NCI-H82 treated with DMSO at 0.1 percent for 48 hours (cell line): ENCODE data around the gene CEBPA.

Source experiments
- DNase-seq: peaks from one replicate; lab custom pipeline; 2025; ENCODE audit not compliant: unreplicated experiment; lab: John Stamatoyannopoulos, UW

CEBPA gene

DNA sequence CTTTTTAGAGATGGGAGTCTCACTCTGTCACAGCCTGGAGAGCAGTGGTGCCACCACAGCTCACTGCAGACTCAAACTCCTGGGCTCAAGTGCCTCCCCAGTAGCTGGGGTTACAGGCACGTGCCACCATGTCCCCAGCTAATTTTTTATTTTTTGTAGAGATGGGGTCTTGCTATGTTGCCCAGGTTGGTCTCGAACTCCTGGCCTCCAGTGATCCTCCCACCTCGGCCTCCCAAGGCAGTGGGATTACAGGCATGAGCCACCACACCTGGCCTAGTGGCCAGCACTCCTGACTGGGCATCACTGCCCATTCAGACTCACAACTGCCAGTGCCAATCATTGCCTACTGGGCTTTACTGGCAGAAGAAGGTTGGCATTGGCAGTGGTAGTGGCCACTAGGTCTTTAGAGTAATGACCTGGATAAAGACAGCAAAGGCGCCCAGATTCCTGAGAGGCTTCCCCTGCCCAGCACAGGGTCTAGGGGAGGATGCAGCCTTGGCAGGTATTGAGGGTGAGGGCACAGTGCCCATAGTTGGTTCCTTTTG, 49.8 kb downstream of the CEBPA start:
- DNase-seq, result no peak

GRCh38 chr19:33251526-33252090, 50.7 kb downstream of the CEBPA start:
- no peak for DNase-seq

DNA sequence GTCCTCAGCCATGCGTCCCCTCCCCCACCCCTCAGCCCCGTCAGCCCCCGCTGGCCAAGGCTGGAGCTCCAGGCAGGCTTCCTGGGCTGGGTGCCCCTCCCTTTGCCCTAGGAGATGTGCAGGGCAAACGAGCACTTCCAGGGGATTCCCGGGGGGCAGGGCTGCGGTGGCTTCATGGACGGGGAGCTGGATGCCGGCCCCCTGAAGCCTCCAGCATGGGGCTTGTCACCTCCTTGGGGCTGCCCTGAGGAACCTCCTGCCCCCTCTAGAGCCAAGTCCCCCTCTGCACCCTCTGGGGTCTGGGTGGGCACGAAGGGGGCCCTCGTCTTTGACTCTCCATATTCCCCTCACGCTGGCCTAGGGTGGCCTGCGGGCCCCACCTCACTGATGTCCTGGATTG, 51.3 kb downstream of the CEBPA start:
- DNase-seq, result no peak

DNA sequence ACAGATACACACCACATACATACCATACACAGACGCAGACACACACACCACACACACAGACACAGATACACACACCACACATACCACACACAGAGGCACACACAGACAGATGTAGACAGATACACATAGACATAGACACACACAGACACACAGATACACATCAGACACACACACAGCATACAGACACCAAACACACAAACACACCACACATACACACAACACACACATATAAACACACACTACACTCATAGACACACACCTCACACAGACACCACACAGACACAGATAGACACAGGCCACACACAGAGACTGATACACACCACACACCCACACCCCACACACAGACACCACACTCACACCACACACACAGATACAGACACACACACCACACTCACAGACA, 51.8 kb downstream of the CEBPA start:
- no peak for DNase-seq
